ENCODE data around the gene OGG1.

The OGG1 gene

GRCh38 chr3:9729419-9729818 lies 20.3 kb upstream of the OGG1 start:
- no peak for FAIRE-seq

- no peak for FAIRE-seq
These were observed 19.0 kb upstream of the OGG1 start for GRCh38 chr3:9730657-9731205.

GRCh38 chr3:9731206-9732079 lies 18.3 kb upstream of the OGG1 start, which contains the start of gene BRPF1:
Gene BRPF1 (plus strand): TSS chr3:9731735. CDS start chr3:9734141, 2,406 bp downstream.
- FAIRE-seq, result no peak

GRCh38 chr3:9732080-9732739 lies 17.5 kb upstream of the OGG1 start:
- FAIRE-seq, result no peak

- no peak for FAIRE-seq
These were observed 17.0 kb upstream of the OGG1 start for GRCh38 chr3:9732740-9733115.

- FAIRE-seq, result no peak
These were observed 12.9 kb upstream of the OGG1 start for GRCh38 chr3:9736831-9737230.

- FAIRE-seq, result no peak
These were observed 10.6 kb upstream of the OGG1 start for GRCh38 chr3:9739181-9739580.

GRCh38 chr3:9742560-9742959 lies 7.2 kb upstream of the OGG1 start:
- FAIRE-seq, result no peak

GRCh38 chr3:9743548-9743947 lies 6.2 kb upstream of the OGG1 start:
- FAIRE-seq, result no peak

GRCh38 chr3:9744162-9744561 lies 5.6 kb upstream of the OGG1 start:
- FAIRE-seq, result no peak

GRCh38 chr3:9745521-9745920 lies 4.2 kb upstream of the OGG1 start:
- no peak for FAIRE-seq

GRCh38 chr3:9746330-9746729 lies 3.4 kb upstream of the OGG1 start:
- FAIRE-seq, result no peak

- no peak for FAIRE-seq
These were observed 2.5 kb upstream of the OGG1 start for GRCh38 chr3:9747267-9747666.

- no peak for FAIRE-seq
These were observed 1.7 kb upstream of the OGG1 start for GRCh38 chr3:9748031-9748430.

- FAIRE-seq, result no peak
These were observed 482 bp upstream of the OGG1 start for GRCh38 chr3:9749296-9749644.

- FAIRE-seq, result no peak
These were observed 1.0 kb downstream of the OGG1 start for GRCh38 chr3:9750556-9751411.

GRCh38 chr3:9754678-9755077 lies 4.9 kb downstream of the OGG1 start:
- FAIRE-seq, result no peak

GRCh38 chr3:9757427-9757826 lies 7.7 kb downstream of the OGG1 start:
- no peak for FAIRE-seq

GRCh38 chr3:9760779-9761505 lies 11.2 kb downstream of the OGG1 start:
- no peak for FAIRE-seq

GRCh38 chr3:9761919-9762318 lies 12.2 kb downstream of the OGG1 start:
- FAIRE-seq, result no peak

GRCh38 chr3:9762871-9763270 lies 13.1 kb downstream of the OGG1 start:
- FAIRE-seq, result no peak

GRCh38 chr3:9765865-9766264 lies 16.1 kb downstream of the OGG1 start:
- FAIRE-seq, result no peak

Measured in endometrium (tissue), 2 donors.